Hepatocyte (in vitro differentiated cells): ENCODE measurements around the gene RAB3C.

Experiments
- EZH2 ChIP-seq: fragments of 200-600 bp; sonication (generic); IDR thresholded peaks from 2 replicates; pipeline ENCODE4 v1.6.1; 2016; ENCODE audit warnings: antibody characterized with exemption, mild to moderate bottlenecking, borderline replicate concordance
- TF ChIP-seq, protein P1 (sequence below): fragments of 200-600 bp; sonication (generic); IDR thresholded peaks from 2 replicates; pipeline ENCODE4 v1.5.1; 2016; ENCODE audit warnings: antibody characterized with exemption, mild to moderate bottlenecking; ENCODE audit not compliant: poor library complexity

DNA sequence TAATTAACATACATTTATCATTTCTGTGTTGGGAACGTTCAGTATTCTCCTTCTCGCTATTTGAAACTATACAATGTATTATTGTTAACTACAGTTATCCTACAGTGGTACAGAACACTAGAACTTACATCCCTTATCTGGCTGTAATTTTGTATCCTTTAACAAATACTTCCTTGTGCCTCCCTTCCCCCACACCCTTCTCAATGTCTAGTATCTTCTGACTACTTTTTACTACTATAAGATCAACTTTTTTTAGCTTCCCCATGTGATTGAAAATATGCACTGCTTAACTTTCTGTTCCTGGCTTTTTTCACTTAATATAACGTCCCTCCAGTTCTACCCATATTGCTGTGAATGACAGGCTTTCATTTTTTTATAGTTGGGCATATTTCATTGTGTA is 253.5 kb downstream of the RAB3C start:
- TF ChIP-seq, protein P1, sequence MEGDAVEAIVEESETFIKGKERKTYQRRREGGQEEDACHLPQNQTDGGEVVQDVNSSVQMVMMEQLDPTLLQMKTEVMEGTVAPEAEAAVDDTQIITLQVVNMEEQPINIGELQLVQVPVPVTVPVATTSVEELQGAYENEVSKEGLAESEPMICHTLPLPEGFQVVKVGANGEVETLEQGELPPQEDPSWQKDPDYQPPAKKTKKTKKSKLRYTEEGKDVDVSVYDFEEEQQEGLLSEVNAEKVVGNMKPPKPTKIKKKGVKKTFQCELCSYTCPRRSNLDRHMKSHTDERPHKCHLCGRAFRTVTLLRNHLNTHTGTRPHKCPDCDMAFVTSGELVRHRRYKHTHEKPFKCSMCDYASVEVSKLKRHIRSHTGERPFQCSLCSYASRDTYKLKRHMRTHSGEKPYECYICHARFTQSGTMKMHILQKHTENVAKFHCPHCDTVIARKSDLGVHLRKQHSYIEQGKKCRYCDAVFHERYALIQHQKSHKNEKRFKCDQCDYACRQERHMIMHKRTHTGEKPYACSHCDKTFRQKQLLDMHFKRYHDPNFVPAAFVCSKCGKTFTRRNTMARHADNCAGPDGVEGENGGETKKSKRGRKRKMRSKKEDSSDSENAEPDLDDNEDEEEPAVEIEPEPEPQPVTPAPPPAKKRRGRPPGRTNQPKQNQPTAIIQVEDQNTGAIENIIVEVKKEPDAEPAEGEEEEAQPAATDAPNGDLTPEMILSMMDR, result no peak
- TF ChIP-seq EZH2, result no peak
